HG03025 (cell line): ENCODE data around the gene LRP4.

Experiments
- ATAC-seq: cut with Tn5 transposase; IDR thresholded peaks from one replicate; pipeline ENCODE4 v1.9.1; 2021; ENCODE audit warnings: mild to moderate bottlenecking, moderate library complexity; ENCODE audit not compliant: unreplicated experiment, low FRiP score

LRP4 gene

GRCh38 chr11:46895821-46896220 lies 22.5 kb downstream of the LRP4 start:
- ATAC-seq, result no peak

- no peak for ATAC-seq
Observed at GRCh38 chr11:46894961-46895360, 23.4 kb downstream of the LRP4 start.

GRCh38 chr11:46894506-46894905 lies 23.8 kb downstream of the LRP4 start:
- ATAC-seq, result no peak

- ATAC-seq, result no peak
Observed at GRCh38 chr11:46892838-46893237, 25.5 kb downstream of the LRP4 start.

- ATAC-seq, result no peak
Observed at GRCh38 chr11:46892109-46892508, 26.2 kb downstream of the LRP4 start.

- ATAC-seq, result no peak
Observed at GRCh38 chr11:46890665-46891064, 27.7 kb downstream of the LRP4 start.

- no peak for ATAC-seq
Observed at GRCh38 chr11:46889689-46890475, 28.5 kb downstream of the LRP4 start.

- no peak for ATAC-seq
Observed at GRCh38 chr11:46889251-46889650, 29.1 kb downstream of the LRP4 start.

- ATAC-seq, result no peak
Observed at GRCh38 chr11:46888636-46889035, 29.7 kb downstream of the LRP4 start.

GRCh38 chr11:46886211-46886610 lies 32.1 kb downstream of the LRP4 start:
- ATAC-seq, result no peak

- no peak for ATAC-seq
Observed at GRCh38 chr11:46879056-46879585, 39.2 kb downstream of the LRP4 start.

- no peak for ATAC-seq
Observed at GRCh38 chr11:46877580-46877979, 40.8 kb downstream of the LRP4 start.

GRCh38 chr11:46876471-46876870 lies 41.9 kb downstream of the LRP4 start:
- ATAC-seq, result no peak

- no peak for ATAC-seq
Observed at GRCh38 chr11:46874586-46874985, 43.8 kb downstream of the LRP4 start.

GRCh38 chr11:46868912-46869311 lies 49.4 kb downstream of the LRP4 start:
- no peak for ATAC-seq

GRCh38 chr11:46865340-46865739 lies 53.0 kb downstream of the LRP4 start:
- ATAC-seq, result no peak

GRCh38 chr11:46860218-46860617 lies 58.1 kb downstream of the LRP4 start:
- ATAC-seq, result no peak

- no peak for ATAC-seq
Observed at GRCh38 chr11:46858920-46859546, 59.3 kb downstream of the LRP4 start.

- ATAC-seq, result no peak
Observed at GRCh38 chr11:46857666-46858065, 60.7 kb downstream of the LRP4 start.

GRCh38 chr11:46856605-46857343 lies 61.6 kb downstream of the LRP4 start:
- no peak for ATAC-seq

- ATAC-seq, result no peak
Observed at GRCh38 chr11:46855863-46856262, 62.5 kb downstream of the LRP4 start.
